H1 (cell line): ENCODE measurements around the gene PPP4R1. TPM values are rescaled to one million over a fixed set of nuclear protein-coding genes. Genes with fewer than 3 reads are reported as not detected.
A peak's percentile ranks its signal among the peaks of the same experiment; 100 is the strongest.

Experiments used
- CTCF ChIA-PET: fragments of 300-600 bp; sonication (Branson Sonifier 250); formaldehyde crosslinking; loops from one replicate; lab custom pipeline; 2021; ENCODE audit not compliant: partially characterized antibody; lab: Charles Lee
- POLR2A ChIA-PET: fragments of 300-600 bp; sonication (Branson Sonifier 250); formaldehyde crosslinking; loops from one replicate; lab custom pipeline; 2021; ENCODE audit warnings: inconsistent platforms; ENCODE audit not compliant: partially characterized antibody; lab: Charles Lee
- DNase-seq, 2 experiments: peaks; one replicate each; pipeline versions ENCODE4 v3.0.0 to v3.0.0-alpha.2; 2010 to 2022; ENCODE audit warnings: low spot score in 2 of 2, low read depth in 1 of 2, mixed read lengths in 1 of 2
- FAIRE-seq: peaks from 2 replicates; lab custom pipeline; 2011; peaks lifted over from hg19 to GRCh38; lab: Jason Lieb, UNC
- H2AFZ ChIP-seq: 2 replicates; pipeline ENCODE4 v1.8.1; 2012; ENCODE audit warnings: low read length, inconsistent platforms
- H2AK5ac ChIP-seq: 2 replicates; pipeline ENCODE4 v1.6.1; 2013; ENCODE audit warnings: low read depth, low read length
- H2BK120ac ChIP-seq: replicated peaks from 2 replicates; pipeline ENCODE3; 2013; ENCODE audit warnings: low read depth, low read length, inconsistent platforms
- H2BK12ac ChIP-seq: 2 replicates; pipeline ENCODE4 v1.6.1; 2013; ENCODE audit warnings: low read depth, low read length
- H2BK15ac ChIP-seq: 2 replicates; pipeline ENCODE4 v1.6.1; 2013; ENCODE audit warnings: low read length
- H2BK20ac ChIP-seq: 2 replicates; pipeline ENCODE4 v1.6.1; 2013; ENCODE audit warnings: low read length
- H2BK5ac ChIP-seq: 2 replicates; pipeline ENCODE4 v1.6.1; 2013; ENCODE audit warnings: low read depth, low read length
- H3K14ac ChIP-seq: 2 replicates; pipeline ENCODE4 v1.6.1; 2013; ENCODE audit warnings: inconsistent platforms; ENCODE audit not compliant: insufficient read length
- H3K18ac ChIP-seq: 2 replicates; pipeline ENCODE4 v1.6.1; 2013; ENCODE audit warnings: low read length; ENCODE audit errors: extremely low read depth
- H3K23ac ChIP-seq: 2 replicates; pipeline ENCODE4 v1.6.1; 2013; ENCODE audit warnings: inconsistent platforms; ENCODE audit not compliant: insufficient read length
- H3K23me2 ChIP-seq: 2 replicates; pipeline ENCODE4 v1.6.1; 2013; ENCODE audit warnings: low read depth, low read length
- H3K27ac ChIP-seq: 2 replicates; pipeline ENCODE4 v1.6.1; 2011; ENCODE audit warnings: low read depth, low read length, inconsistent platforms
- H3K27me3 ChIP-seq, 4 experiments: replicated peaks in 1 of 4; 1 replicate in 1 of 4; 2 replicates in 3 of 4; pipeline versions ENCODE4 v1.6.1 to v1.8.1; 2011 to 2013; ENCODE audit warnings: low read length in 3 of 4, mild to moderate bottlenecking in 3 of 4, inconsistent platforms in 2 of 4, mixed read lengths in 2 of 4, moderate library complexity in 1 of 4; ENCODE audit not compliant: control insufficient read depth in 3 of 4, insufficient read depth in 3 of 4; ENCODE audit errors: extremely low read depth in 1 of 4
- H3K36me3 ChIP-seq, 4 experiments: 2 replicates each; pipeline versions ENCODE4 v1.6.1 to v1.8.1; 2011 to 2013; ENCODE audit warnings: mild to moderate bottlenecking in 4 of 4, low read length in 3 of 4, moderate library complexity in 2 of 4, control low read depth in 1 of 4, inconsistent platforms in 1 of 4; ENCODE audit not compliant: insufficient read depth in 4 of 4, control insufficient read depth in 2 of 4
- H3K4ac ChIP-seq: replicated peaks from 2 replicates; pipeline ENCODE3; 2013; ENCODE audit warnings: low read length, low read depth, mixed read lengths, inconsistent platforms; ENCODE audit not compliant: insufficient read length
- H3K4me1 ChIP-seq, 4 experiments: replicated peaks in 1 of 4; 1 replicate in 1 of 4; 2 replicates in 3 of 4; pipeline versions ENCODE4 v1.6.1 to v1.8.1; 2011 to 2013; ENCODE audit warnings: low read length in 3 of 4, inconsistent platforms in 2 of 4, mixed read lengths in 1 of 4; ENCODE audit not compliant: insufficient read depth in 4 of 4, control insufficient read depth in 3 of 4
- H3K4me2 ChIP-seq, 2 experiments: 2 replicates each; pipeline versions ENCODE4 v1.6.1 to v1.8.1; 2011 to 2013; ENCODE audit warnings: low read depth in 2 of 2, low read length in 2 of 2, control low read depth in 1 of 2, inconsistent platforms in 1 of 2, mild to moderate bottlenecking in 1 of 2; ENCODE audit not compliant: insufficient read depth in 1 of 2
- H3K4me3 ChIP-seq, 4 experiments: fragments of 200-600, 300-600 bp in 1 of 4; sonication (generic), shearing (Covaris generic), sonication (Bioruptor Twin) in 1 of 4; 2 replicates each; pipeline versions ENCODE4 v1.5.1 to v1.8.1; 2011 to 2016; ENCODE audit warnings: low read length in 4 of 4, low read depth in 3 of 4, control low read depth in 2 of 4, inconsistent platforms in 2 of 4, mild to moderate bottlenecking in 2 of 4, mixed read lengths in 1 of 4, moderate library complexity in 1 of 4; ENCODE audit not compliant: insufficient read depth in 2 of 4; ENCODE audit errors: extremely low read depth in 1 of 4
- H3K56ac ChIP-seq: replicated peaks from 2 replicates; pipeline ENCODE3; 2013; ENCODE audit warnings: low read depth, mild to moderate bottlenecking, mixed read lengths, low read length, inconsistent platforms; ENCODE audit not compliant: insufficient read length
- H3K79me1 ChIP-seq: 2 replicates; pipeline ENCODE4 v1.6.1; 2013; ENCODE audit warnings: low read depth, low read length, control low read depth
- H3K79me2 ChIP-seq, 2 experiments: 2 replicates each; pipeline versions ENCODE4 v1.6.1 to v1.8.1; 2012 to 2013; ENCODE audit warnings: low read length in 2 of 2, mild to moderate bottlenecking in 2 of 2, inconsistent platforms in 1 of 2; ENCODE audit not compliant: insufficient read depth in 2 of 2, control insufficient read depth in 1 of 2
- H3K9ac ChIP-seq, 4 experiments: replicated peaks in 1 of 4; 1 replicate in 1 of 4; 2 replicates in 3 of 4; pipeline versions ENCODE4 v1.6.1 to v1.8.1; 2011 to 2013; ENCODE audit warnings: low read depth in 3 of 4, low read length in 3 of 4, control low read depth in 2 of 4, mild to moderate bottlenecking in 2 of 4, moderate library complexity in 2 of 4, inconsistent platforms in 1 of 4; ENCODE audit errors: extremely low read depth in 1 of 4
- H3K9me3 ChIP-seq, 2 experiments: 2 replicates each; pipeline versions ENCODE4 v1.6.1 to v1.8.1; 2012 to 2013; ENCODE audit warnings: mild to moderate bottlenecking in 2 of 2, moderate library complexity in 2 of 2, control low read depth in 1 of 2, inconsistent platforms in 1 of 2, low read depth in 1 of 2, low read length in 1 of 2, mixed read lengths in 1 of 2; ENCODE audit not compliant: insufficient read depth in 2 of 2
- H4K20me1 ChIP-seq, 2 experiments: replicated peaks in 1 of 2; 2 replicates each; pipeline versions ENCODE3 to v1.8.1; 2011 to 2013; ENCODE audit warnings: inconsistent platforms in 2 of 2, low read length in 2 of 2, mild to moderate bottlenecking in 1 of 2; ENCODE audit not compliant: insufficient read depth in 2 of 2, control insufficient read depth in 1 of 2
- H4K5ac ChIP-seq: 2 replicates; pipeline ENCODE4 v1.6.1; 2013; ENCODE audit warnings: low read length, low read depth, mixed read lengths, inconsistent platforms; ENCODE audit not compliant: insufficient read length
- H4K8ac ChIP-seq: 2 replicates; pipeline ENCODE4 v1.8.0; 2013; ENCODE audit warnings: mild to moderate bottlenecking, moderate library complexity, low read length, inconsistent platforms; ENCODE audit not compliant: insufficient read depth; ENCODE audit errors: extremely low read depth
- H4K91ac ChIP-seq: replicated peaks from 2 replicates; pipeline ENCODE3; 2013; ENCODE audit warnings: low read length, mixed read lengths, inconsistent platforms; ENCODE audit not compliant: insufficient read length
- CTCF ChIP-seq, 3 experiments: IDR thresholded peaks; 1 replicate in 2 of 3; 2 replicates in 1 of 3; pipeline versions ENCODE4 v1.5.1 to v1.6.1; 2011; ENCODE audit warnings: low read length in 3 of 3, mild to moderate bottlenecking in 3 of 3, inconsistent platforms in 2 of 3, low read depth in 1 of 3, moderate library complexity in 1 of 3; ENCODE audit not compliant: insufficient read depth in 1 of 3; ENCODE audit errors: control extremely low read depth in 1 of 3
- EGR1 ChIP-seq: IDR thresholded peaks from 2 replicates; pipeline ENCODE4 v1.6.1; 2011; ENCODE audit warnings: low read depth, low read length, borderline replicate concordance
- EP300 ChIP-seq, 2 experiments: IDR thresholded peaks; 1 replicate in 1 of 2; 2 replicates in 1 of 2; pipeline ENCODE4 v1.6.1; 2011 to 2012; ENCODE audit warnings: low read depth in 2 of 2, low read length in 2 of 2, mild to moderate bottlenecking in 2 of 2, borderline replicate concordance in 1 of 2, inconsistent platforms in 1 of 2, moderate library complexity in 1 of 2
- GABPA ChIP-seq: IDR thresholded peaks from 2 replicates; pipeline ENCODE4 v1.6.1; 2011; ENCODE audit warnings: mild to moderate bottlenecking, low read length, moderate library complexity, borderline replicate concordance; ENCODE audit not compliant: insufficient read depth
- HDAC2 ChIP-seq, 2 experiments: fragments of 300-600 bp in 1 of 2; sonication (generic) in 1 of 2; IDR thresholded peaks; 2 replicates each; pipeline ENCODE4 v1.6.1; 2011 to 2012; ENCODE audit warnings: low read depth in 2 of 2, low read length in 2 of 2, mild to moderate bottlenecking in 2 of 2, moderate library complexity in 2 of 2, borderline replicate concordance in 1 of 2, inconsistent platforms in 1 of 2
- JUND ChIP-seq: IDR thresholded peaks from 2 replicates; pipeline ENCODE4 v1.6.1; 2011; ENCODE audit warnings: mild to moderate bottlenecking, improper control_type of control experiment, low read length
- MAFK ChIP-seq: IDR thresholded peaks from 2 replicates; pipeline ENCODE4 v1.6.1; 2012; ENCODE audit warnings: low read depth, mild to moderate bottlenecking, improper control_type of control experiment, low read length
- WGBS, 2 experiments: shearing (Covaris generic) in 1 of 2; methylation state at CpG; one replicate each; pipeline versions ENCODE4 v1.1.6 to v1.1.7; 2013 to 2015; ENCODE audit warnings: low lambda C conversion rate in 2 of 2, mixed read lengths in 2 of 2, inconsistent platforms in 1 of 2, low coverage in 1 of 2, missing lambda C conversion rate in 1 of 2; ENCODE audit not compliant: insufficient replicate concordance in 2 of 2, insufficient coverage in 1 of 2, insufficient read length in 1 of 2; ENCODE audit errors: extremely low coverage in 1 of 2, missing lambda C conversion rate in 1 of 2; 5-methylcytosine and 5-hydroxymethylcytosine counted together
- polyA plus RNA-seq, 7 experiments: library from polyadenylated mRNA; depleted of rRNA in 3 of 7; stranded (reverse) in 5 of 7; unstranded in 2 of 7; fragments of >200 nt in 5 of 7; fragments of 200-250 nt in 2 of 7; gene quantifications; 1 replicate in 5 of 7; 2 replicates in 1 of 7; 4 replicates in 1 of 7; pipeline versions ENCODE4 v1.2.1 to v1.2.3, GENCODE V29; 2011 to 2013; ENCODE audit warnings: missing spikeins in 2 of 7, mixed read lengths in 2 of 7
- total RNA-seq: library from RNA; stranded (reverse); fragmentation: NEBNext Ultra II Directional; extraction: Animal tissue kit (Norgen Biotek cat#: 25700); gene quantifications from 2 replicates; pipeline ENCODE4 v1.2.1, GENCODE V29; 2021
- TF ChIP-seq, protein P1 (sequence below): IDR thresholded peaks from 2 replicates; pipeline ENCODE4 v1.6.1; 2012; ENCODE audit warnings: low read length, inconsistent platforms

Gene PPP4R1
- total and polyA plus RNA-seq, 2 of the 8 experiments (the other 6 are each of a cell fraction or from before 2014, with no cell fraction given), result 67.4 to 96.1 TPM

- no peak overlapping the region for H2BK15ac ChIP-seq
- H3K14ac ChIP-seq, result no peak overlapping the region
- no peak overlapping the region for H2BK20ac ChIP-seq
- no peak overlapping the region for H3K56ac ChIP-seq
- FAIRE-seq (peak; percentile 69), DNase-seq (peak in 1 of 2 experiments; percentile 58)
- ChIA-PET CTCF (interaction anchor here (0.6 to 5.3 kb wide), 41 partner anchors 10 to 299 kb away, joined by 3 to 42 read pairs (median 4); no protein-coding TSS in a partner anchor), POLR2A (interaction anchor here (0.6 to 1.0 kb wide), 3 partner anchors 9 to 146 kb away, joined by 3 read pairs; no protein-coding TSS in a partner anchor)
- H3K23me2 ChIP-seq, result no peaks in the 10 kb centered on the region
- no peak overlapping the region for H3K23ac ChIP-seq
- no peaks in the 10 kb centered on the region for H4K20me1 ChIP-seq
- H2BK5ac ChIP-seq, result no peak overlapping the region
- no peaks in the 10 kb centered on the region for H3K79me1 ChIP-seq
- H3K27ac ChIP-seq, result no peak overlapping the region
- H4K91ac ChIP-seq, result no peak overlapping the region
- H2BK120ac ChIP-seq, result no peak overlapping the region
- H4K8ac ChIP-seq, result no peak overlapping the region
- no peak overlapping the region for H2AK5ac ChIP-seq
- peaks cover 2 to 3% (median 3%) of the 10 kb centered on the region in 4 experiments; a peak in 5 of 7 replicates for H3K4me1 ChIP-seq
- no peak overlapping the region for H3K4ac ChIP-seq
- 44% methylated on average over 5 of the region's 5 CpGs; no CpG with 5 or more reads in 1 of the 2 experiments for WGBS, 2 experiments
- no peaks in the 10 kb centered on the region for H3K79me2 ChIP-seq
- H3K4me2 ChIP-seq, result no peak overlapping the region
- H3K36me3 ChIP-seq, result peaks cover 0 to 5% (median 1%) of the 10 kb centered on the region in 4 experiments; a peak in 2 of 8 replicates
- H3K9ac ChIP-seq, result no peak overlapping the region
- no peak overlapping the region for H2AFZ ChIP-seq
- no peak overlapping the region for H4K5ac ChIP-seq
- H2BK12ac ChIP-seq, result no peak overlapping the region
- H3K4me3 ChIP-seq, result no peak overlapping the region
- H3K9me3 ChIP-seq, result no peaks in the 10 kb centered on the region
- H3K18ac ChIP-seq, result no peak overlapping the region
- H3K27me3 ChIP-seq, result no peaks in the 10 kb centered on the region
- TF ChIP-seq GABPA (no peak), EP300 (IDR thresholded peaks at IDR 0.05; ENCODE audit: borderline replicate concordance in 1 of 2, low read depth in 2 of 2, low read length in 2 of 2) (no peak), JUND (no peak), EGR1 (no peak), HDAC2 (IDR thresholded peaks at IDR 0.05; ENCODE audit: borderline replicate concordance in 1 of 2, low read depth in 2 of 2, low read length in 2 of 2) (no peak), MAFK (no peak), CTCF (IDR thresholded peaks at IDR 0.05; ENCODE audit: control extremely low read depth in 1 of 3, insufficient read depth in 1 of 3, low read depth in 1 of 3, low read length in 3 of 3) (peak; percentile 27 to 79 (median 71))
- TF ChIP-seq, protein P1, sequence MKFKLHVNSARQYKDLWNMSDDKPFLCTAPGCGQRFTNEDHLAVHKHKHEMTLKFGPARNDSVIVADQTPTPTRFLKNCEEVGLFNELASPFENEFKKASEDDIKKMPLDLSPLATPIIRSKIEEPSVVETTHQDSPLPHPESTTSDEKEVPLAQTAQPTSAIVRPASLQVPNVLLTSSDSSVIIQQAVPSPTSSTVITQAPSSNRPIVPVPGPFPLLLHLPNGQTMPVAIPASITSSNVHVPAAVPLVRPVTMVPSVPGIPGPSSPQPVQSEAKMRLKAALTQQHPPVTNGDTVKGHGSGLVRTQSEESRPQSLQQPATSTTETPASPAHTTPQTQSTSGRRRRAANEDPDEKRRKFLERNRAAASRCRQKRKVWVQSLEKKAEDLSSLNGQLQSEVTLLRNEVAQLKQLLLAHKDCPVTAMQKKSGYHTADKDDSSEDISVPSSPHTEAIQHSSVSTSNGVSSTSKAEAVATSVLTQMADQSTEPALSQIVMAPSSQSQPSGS, result no peak
Measured at GRCh38 chr18:9575558-9575957, 38.8 kb downstream of the PPP4R1 start.
